GM12878 (cell line): ENCODE data around the gene DGKB. TPM values are rescaled to one million over a fixed set of nuclear protein-coding genes. Genes with fewer than 3 reads are reported as not detected.

Experiments
- ATAC-seq: fragments of 200-7000 bp; cut with Tn5 transposase; 3 replicates; pipeline ENCODE4 v1.9.1; 2020; ENCODE audit warnings: mild to moderate bottlenecking, moderate library complexity
- BruUV-seq: library from RNA; stranded (reverse); fragments of 400-500 nt; replicated peaks from 2 replicates; lab custom pipeline; 2021; lab: Mats Ljungman, UMichigan
- CTCF ChIA-PET: fragments of 300-600 bp; sonication (Branson Sonifier 250); formaldehyde crosslinking; extraction: SDS; loops from one replicate; lab custom pipeline; 2021; ENCODE audit warnings: inconsistent platforms; lab: Yijun Ruan, JAX
- POLR2A ChIA-PET: fragments of 350-600 bp; formaldehyde crosslinking; extraction: SDS; loops from one replicate; lab custom pipeline; 2021; ENCODE audit warnings: inconsistent platforms; lab: Charles Lee
- RAD21 ChIA-PET: fragments of 300-600 bp; sonication (Branson Sonifier 250); formaldehyde crosslinking; loops from one replicate; lab custom pipeline; 2023; ENCODE audit warnings: antibody characterized with exemption; ENCODE audit not compliant: unreplicated experiment; lab: Charles Lee
- SMC1A ChIA-PET: fragments of 300-600 bp; sonication (Branson Sonifier 250); formaldehyde crosslinking; loops from one replicate; lab custom pipeline; 2023; ENCODE audit not compliant: unreplicated experiment, uncharacterized antibody; lab: Charles Lee
- DNase-seq: peaks from one replicate; pipeline ENCODE4 v3.0.0-alpha.2; 2011; ENCODE audit warnings: low read depth, low spot score
- FAIRE-seq: peaks from 3 replicates; lab custom pipeline; 2011; peaks lifted over from hg19 to GRCh38; lab: Jason Lieb, UNC
- H2AFZ ChIP-seq: 2 replicates; pipeline ENCODE4 v1.6.0; 2011; ENCODE audit warnings: low read depth, low read length, control low read depth; ENCODE audit not compliant: control insufficient read depth
- H3K27ac ChIP-seq: 2 replicates; pipeline ENCODE4 v1.5.1; 2011; ENCODE audit warnings: control low read depth; ENCODE audit not compliant: control insufficient read depth, insufficient read depth
- H3K27me3 ChIP-seq, 2 experiments: replicated peaks in 1 of 2; 2 replicates each; pipeline versions ENCODE4 v1.6.0 to v1.6.1; 2011; ENCODE audit warnings: low read length in 1 of 2; ENCODE audit not compliant: control insufficient read depth in 2 of 2, insufficient read depth in 2 of 2
- H3K36me3 ChIP-seq, 2 experiments: 2 replicates each; pipeline ENCODE4 v1.5.1; 2011; ENCODE audit warnings: low read length in 1 of 2; ENCODE audit not compliant: control insufficient read depth in 2 of 2, insufficient read depth in 2 of 2
- H3K4me1 ChIP-seq: 2 replicates; pipeline ENCODE4 v1.6.1; 2011; ENCODE audit warnings: mild to moderate bottlenecking, low read length, moderate library complexity, mixed read lengths; ENCODE audit not compliant: control insufficient read depth, insufficient read depth
- H3K4me2 ChIP-seq: 2 replicates; pipeline ENCODE4 v1.6.0; 2011; ENCODE audit warnings: control low read depth; ENCODE audit not compliant: control insufficient read depth, insufficient read depth
- H3K4me3 ChIP-seq: fragments of 200-600 bp; sonication (generic); 2 replicates; pipeline ENCODE4 v1.5.1; 2016
- H3K79me2 ChIP-seq: 2 replicates; pipeline ENCODE4 v1.6.0; 2011; ENCODE audit warnings: low read length; ENCODE audit not compliant: control insufficient read depth, insufficient read depth
- H3K9ac ChIP-seq: 2 replicates; pipeline ENCODE4 v1.8.0; 2011; ENCODE audit warnings: low read length, control low read depth, mixed read lengths; ENCODE audit not compliant: control insufficient read depth, insufficient read depth
- H3K9me3 ChIP-seq: replicated peaks from 3 replicates; pipeline ENCODE4 v1.5.1; 2011; ENCODE audit warnings: mild to moderate bottlenecking, low read length; ENCODE audit not compliant: control insufficient read depth, insufficient read depth
- H4K20me1 ChIP-seq: 2 replicates; pipeline ENCODE4 v1.6.0; 2011; ENCODE audit not compliant: control insufficient read depth, insufficient read depth
- BACH1 ChIP-seq: fragments of 450-650 bp; IDR thresholded peaks from 2 replicates; pipeline ENCODE4 v1.6.1; 2017; ENCODE audit warnings: mild to moderate bottlenecking, borderline replicate concordance
- BRCA1 ChIP-seq: IDR thresholded peaks from 2 replicates; pipeline ENCODE4 v1.6.1; 2011; ENCODE audit warnings: low read depth, low read length, improper control_type of control experiment
- FOXK2 ChIP-seq: fragments of 450-650 bp; IDR thresholded peaks from 2 replicates; pipeline ENCODE4 v1.6.1; 2017; ENCODE audit warnings: mild to moderate bottlenecking, moderate library complexity
- HDGF ChIP-seq: fragments of 450-650 bp; IDR thresholded peaks from 2 replicates; pipeline ENCODE4 v1.6.1; 2016; ENCODE audit warnings: antibody characterized with exemption
- RCOR1 ChIP-seq: conservative IDR thresholded peaks from 2 replicates; pipeline ENCODE4 v1.6.1; 2012; ENCODE audit warnings: low read depth, low read length, improper control_type of control experiment
- SMC3 ChIP-seq: IDR thresholded peaks from 2 replicates; pipeline ENCODE4 v1.6.1; 2011; ENCODE audit warnings: low read length, improper control_type of control experiment, borderline replicate concordance
- SRF ChIP-seq, 2 experiments: IDR thresholded peaks; 2 replicates each; pipeline ENCODE4 v1.6.1; 2011; ENCODE audit warnings: low read depth in 2 of 2, low read length in 2 of 2, mild to moderate bottlenecking in 1 of 2, moderate library complexity in 1 of 2
- TCF7 ChIP-seq: IDR thresholded peaks from 2 replicates; pipeline ENCODE4 v1.6.1; 2014; ENCODE audit warnings: antibody characterized with exemption, borderline replicate concordance
- WGBS: methylation state at CpG from one replicate; pipeline ENCODE4 v1.1.6; 2016; ENCODE audit warnings: low lambda C conversion rate; ENCODE audit not compliant: insufficient replicate concordance, insufficient coverage; ENCODE audit errors: missing lambda C conversion rate; 5-methylcytosine and 5-hydroxymethylcytosine counted together
- in situ Hi-C: fragments of 300-500 bp; cut with MboI; formaldehyde crosslinking; loops from 9 replicates; pipeline ENCODE4 v1.14.3; 2018; ENCODE audit warnings: mixed read lengths
- intact Hi-C: fragments of 100-400 bp; cut with micrococcal nuclease; formaldehyde crosslinking; loops from one replicate; pipeline ENCODE4 v1.14.2; 2022; ENCODE audit not compliant: unreplicated experiment
- polyA plus RNA-seq, 11 experiments: library from polyadenylated mRNA; depleted of rRNA in 4 of 11; unstranded in 6 of 11; stranded (reverse) in 5 of 11; fragments of >200 nt; fragmentation: Nextera tagmentation in 4 of 11; fragmentation: Illumina TruSeq in 1 of 11; extraction: Ambion mirVana in 4 of 11; extraction: Trizol in 1 of 11; gene quantifications; 1 replicate in 1 of 11; 2 replicates in 10 of 11; pipeline versions ENCODE4 v1.2.1 to v1.2.3, GENCODE V29; 2011 to 2016; ENCODE audit warnings: inconsistent platforms in 2 of 11, missing spikeins in 2 of 11, low read depth in 1 of 11
- total RNA-seq, 4 experiments: library from RNA; depleted of rRNA in 3 of 4; stranded (reverse); fragments of >200 nt in 3 of 4; fragmentation: Illumina TruSeq in 1 of 4; extraction: Trizol in 1 of 4; gene quantifications; 2 replicates each; pipeline versions ENCODE4 v1.2.1 to v1.2.3, GENCODE V29; 2013 to 2021
- TF ChIP-seq, protein P1 (sequence below), 3 experiments: IDR thresholded peaks in 2 of 3; conservative IDR thresholded peaks in 1 of 3; 2 replicates each; pipeline ENCODE4 v1.5.1; 2011; ENCODE audit warnings: low read depth in 3 of 3, low read length in 3 of 3, mild to moderate bottlenecking in 3 of 3, control low read depth in 2 of 3, moderate library complexity in 2 of 3, inconsistent platforms in 1 of 3, mixed read lengths in 1 of 3; ENCODE audit not compliant: control insufficient read depth in 2 of 3, insufficient read depth in 1 of 3; ENCODE audit errors: extremely low read depth in 1 of 3
- TF ChIP-seq, protein P2 (sequence below): fragments of 450-650 bp; IDR thresholded peaks from 2 replicates; pipeline ENCODE4 v1.6.1; 2016; ENCODE audit warnings: mild to moderate bottlenecking, moderate library complexity, borderline replicate concordance
- TF ChIP-seq, protein P3 (sequence below): fragments of 450-650 bp; IDR thresholded peaks from 2 replicates; pipeline ENCODE4 v1.6.1; 2017; ENCODE audit warnings: mild to moderate bottlenecking, moderate library complexity

Gene DGKB
- total and polyA plus RNA-seq, 10 of the 15 experiments (the other 5 are each of a cell fraction or from before 2014, with no cell fraction given) = 0.02 to 0.10 (median 0.04) TPM; not detected in 6

DNA sequence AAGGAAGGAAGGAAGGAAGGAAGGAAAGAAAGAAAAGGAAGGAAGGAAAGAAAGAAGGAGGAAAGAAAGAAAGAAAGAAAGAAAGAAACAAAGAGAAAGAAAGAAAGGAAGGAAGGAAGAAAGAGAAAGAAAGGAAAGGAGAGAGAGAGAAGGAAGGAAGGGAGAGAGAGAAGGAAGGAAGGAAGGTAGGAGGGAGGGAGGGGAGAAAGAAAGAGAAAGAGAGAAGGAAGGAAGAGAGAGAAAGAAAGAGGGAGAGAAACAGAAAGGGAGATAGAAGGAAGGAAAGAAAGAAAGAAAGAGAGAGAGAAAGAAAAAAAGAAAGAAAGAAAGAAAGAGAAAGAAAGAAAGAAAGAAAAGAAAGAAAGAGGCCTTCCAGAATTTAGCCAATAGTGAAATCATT lies 204.9 kb downstream of the DGKB start (continued):
- TF ChIP-seq HDGF (no peak), FOXK2 (no peak), SRF (IDR thresholded peaks at IDR 0.05; ENCODE audit: low read depth in 2 of 2, low read length in 2 of 2) (no peak)
- TF ChIP-seq, all 136 proteins: peak for 0

DNA sequence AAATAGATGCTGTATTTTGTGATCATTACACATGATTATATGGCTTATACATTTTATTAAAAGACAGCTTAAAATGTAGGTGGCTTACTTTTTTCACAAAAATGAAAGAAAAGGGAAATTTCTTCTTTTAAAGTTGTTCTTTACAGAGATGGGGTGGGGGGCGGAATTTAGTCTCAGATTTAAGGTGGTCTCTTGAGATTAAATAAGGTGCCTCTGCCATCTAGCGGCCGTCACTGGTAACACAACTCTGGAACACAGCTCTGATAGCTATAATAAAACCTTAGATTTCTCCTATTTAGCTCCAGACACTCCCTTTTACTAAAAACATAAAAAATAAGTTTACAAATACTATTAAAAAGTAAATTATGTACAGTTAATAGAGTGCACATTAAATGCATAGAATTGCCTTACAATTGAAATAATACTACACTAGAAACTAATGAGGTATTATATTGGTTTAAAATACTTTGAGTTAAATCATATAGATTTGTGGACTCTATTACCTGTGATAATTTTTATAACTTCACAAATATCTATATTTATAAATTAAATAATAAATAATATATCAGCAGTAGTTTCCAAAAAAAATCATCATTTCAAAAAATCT lies 210.9 kb downstream of the DGKB start:
- H3K9me3 ChIP-seq = no peaks in the 10 kb centered on the region
- no peak overlapping the region for H3K9ac ChIP-seq
- no peaks in the 10 kb centered on the region for H3K4me1 ChIP-seq
- H2AFZ ChIP-seq = no peak overlapping the region
- FAIRE-seq (no peak), DNase-seq (no peak), ATAC-seq (peak; percentile 68)
- in situ Hi-C loops (loop anchor here (10.0 kb wide), 1 partner anchor 1407 kb away; no protein-coding TSS in a partner anchor), intact Hi-C loops (loop anchor here (2.0 to 10.0 kb wide), 4 partner anchors 207 to 1411 kb away; no protein-coding TSS in a partner anchor)
- BruUV-seq = no TSS peak
- no peak overlapping the region for H3K4me3 ChIP-seq
- H3K79me2 ChIP-seq = no peaks in the 10 kb centered on the region
- ChIA-PET RAD21 (interaction anchor here (0.5 to 2.3 kb wide), 19 partner anchors 8 to 1416 kb away, joined by 3 to 42 read pairs (median 4); no protein-coding TSS in a partner anchor), CTCF (interaction anchor here (0.5 to 4.5 kb wide), 63 partner anchors 8 to 1425 kb away, joined by 3 to 85 read pairs (median 4); no protein-coding TSS in a partner anchor), SMC1A (interaction anchor here (0.6 to 4.0 kb wide), 26 partner anchors 10 to 1465 kb away, joined by 3 to 42 read pairs (median 4); no protein-coding TSS in a partner anchor), POLR2A (interaction anchor here (0.6 kb wide), 1 partner anchor 119 kb away, joined by 3 read pairs; no protein-coding TSS in a partner anchor)
- no peaks in the 10 kb centered on the region for H4K20me1 ChIP-seq
- WGBS = 2% methylated on average over 3 of the region's 3 CpGs
- H3K27me3 ChIP-seq = no peaks in the 10 kb centered on the region
- no peak overlapping the region for H3K27ac ChIP-seq
- no peaks in the 10 kb centered on the region for H3K36me3 ChIP-seq
- H3K4me2 ChIP-seq = no peak overlapping the region
- TF ChIP-seq RCOR1 = no peak
- no peak for TF ChIP-seq BRCA1
- TF ChIP-seq, protein P1, sequence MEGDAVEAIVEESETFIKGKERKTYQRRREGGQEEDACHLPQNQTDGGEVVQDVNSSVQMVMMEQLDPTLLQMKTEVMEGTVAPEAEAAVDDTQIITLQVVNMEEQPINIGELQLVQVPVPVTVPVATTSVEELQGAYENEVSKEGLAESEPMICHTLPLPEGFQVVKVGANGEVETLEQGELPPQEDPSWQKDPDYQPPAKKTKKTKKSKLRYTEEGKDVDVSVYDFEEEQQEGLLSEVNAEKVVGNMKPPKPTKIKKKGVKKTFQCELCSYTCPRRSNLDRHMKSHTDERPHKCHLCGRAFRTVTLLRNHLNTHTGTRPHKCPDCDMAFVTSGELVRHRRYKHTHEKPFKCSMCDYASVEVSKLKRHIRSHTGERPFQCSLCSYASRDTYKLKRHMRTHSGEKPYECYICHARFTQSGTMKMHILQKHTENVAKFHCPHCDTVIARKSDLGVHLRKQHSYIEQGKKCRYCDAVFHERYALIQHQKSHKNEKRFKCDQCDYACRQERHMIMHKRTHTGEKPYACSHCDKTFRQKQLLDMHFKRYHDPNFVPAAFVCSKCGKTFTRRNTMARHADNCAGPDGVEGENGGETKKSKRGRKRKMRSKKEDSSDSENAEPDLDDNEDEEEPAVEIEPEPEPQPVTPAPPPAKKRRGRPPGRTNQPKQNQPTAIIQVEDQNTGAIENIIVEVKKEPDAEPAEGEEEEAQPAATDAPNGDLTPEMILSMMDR (IDR thresholded peaks at IDR 0.05 in 2 of 3, conservative IDR thresholded peaks at IDR 0.05 in 1 of 3; ENCODE audit: control insufficient read depth in 2 of 3, extremely low read depth in 1 of 3, insufficient read depth in 1 of 3, low read depth in 3 of 3, low read length in 3 of 3) = peak; percentile 73 to 76 (median 75)
- TF ChIP-seq SMC3 = peak; percentile 55; the same call in 1 of the 2 replicates
- TF ChIP-seq, protein P2, sequence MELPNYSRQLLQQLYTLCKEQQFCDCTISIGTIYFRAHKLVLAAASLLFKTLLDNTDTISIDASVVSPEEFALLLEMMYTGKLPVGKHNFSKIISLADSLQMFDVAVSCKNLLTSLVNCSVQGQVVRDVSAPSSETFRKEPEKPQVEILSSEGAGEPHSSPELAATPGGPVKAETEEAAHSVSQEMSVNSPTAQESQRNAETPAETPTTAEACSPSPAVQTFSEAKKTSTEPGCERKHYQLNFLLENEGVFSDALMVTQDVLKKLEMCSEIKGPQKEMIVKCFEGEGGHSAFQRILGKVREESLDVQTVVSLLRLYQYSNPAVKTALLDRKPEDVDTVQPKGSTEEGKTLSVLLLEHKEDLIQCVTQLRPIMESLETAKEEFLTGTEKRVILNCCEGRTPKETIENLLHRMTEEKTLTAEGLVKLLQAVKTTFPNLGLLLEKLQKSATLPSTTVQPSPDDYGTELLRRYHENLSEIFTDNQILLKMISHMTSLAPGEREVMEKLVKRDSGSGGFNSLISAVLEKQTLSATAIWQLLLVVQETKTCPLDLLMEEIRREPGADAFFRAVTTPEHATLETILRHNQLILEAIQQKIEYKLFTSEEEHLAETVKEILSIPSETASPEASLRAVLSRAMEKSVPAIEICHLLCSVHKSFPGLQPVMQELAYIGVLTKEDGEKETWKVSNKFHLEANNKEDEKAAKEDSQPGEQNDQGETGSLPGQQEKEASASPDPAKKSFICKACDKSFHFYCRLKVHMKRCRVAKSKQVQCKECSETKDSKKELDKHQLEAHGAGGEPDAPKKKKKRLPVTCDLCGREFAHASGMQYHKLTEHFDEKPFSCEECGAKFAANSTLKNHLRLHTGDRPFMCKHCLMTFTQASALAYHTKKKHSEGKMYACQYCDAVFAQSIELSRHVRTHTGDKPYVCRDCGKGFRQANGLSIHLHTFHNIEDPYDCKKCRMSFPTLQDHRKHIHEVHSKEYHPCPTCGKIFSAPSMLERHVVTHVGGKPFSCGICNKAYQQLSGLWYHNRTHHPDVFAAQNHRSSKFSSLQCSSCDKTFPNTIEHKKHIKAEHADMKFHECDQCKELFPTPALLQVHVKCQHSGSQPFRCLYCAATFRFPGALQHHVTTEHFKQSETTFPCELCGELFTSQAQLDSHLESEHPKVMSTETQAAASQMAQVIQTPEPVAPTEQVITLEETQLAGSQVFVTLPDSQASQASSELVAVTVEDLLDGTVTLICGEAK = no peak
- no peak for TF ChIP-seq BACH1
- TF ChIP-seq TCF7 = no peak
- TF ChIP-seq, protein P3, sequence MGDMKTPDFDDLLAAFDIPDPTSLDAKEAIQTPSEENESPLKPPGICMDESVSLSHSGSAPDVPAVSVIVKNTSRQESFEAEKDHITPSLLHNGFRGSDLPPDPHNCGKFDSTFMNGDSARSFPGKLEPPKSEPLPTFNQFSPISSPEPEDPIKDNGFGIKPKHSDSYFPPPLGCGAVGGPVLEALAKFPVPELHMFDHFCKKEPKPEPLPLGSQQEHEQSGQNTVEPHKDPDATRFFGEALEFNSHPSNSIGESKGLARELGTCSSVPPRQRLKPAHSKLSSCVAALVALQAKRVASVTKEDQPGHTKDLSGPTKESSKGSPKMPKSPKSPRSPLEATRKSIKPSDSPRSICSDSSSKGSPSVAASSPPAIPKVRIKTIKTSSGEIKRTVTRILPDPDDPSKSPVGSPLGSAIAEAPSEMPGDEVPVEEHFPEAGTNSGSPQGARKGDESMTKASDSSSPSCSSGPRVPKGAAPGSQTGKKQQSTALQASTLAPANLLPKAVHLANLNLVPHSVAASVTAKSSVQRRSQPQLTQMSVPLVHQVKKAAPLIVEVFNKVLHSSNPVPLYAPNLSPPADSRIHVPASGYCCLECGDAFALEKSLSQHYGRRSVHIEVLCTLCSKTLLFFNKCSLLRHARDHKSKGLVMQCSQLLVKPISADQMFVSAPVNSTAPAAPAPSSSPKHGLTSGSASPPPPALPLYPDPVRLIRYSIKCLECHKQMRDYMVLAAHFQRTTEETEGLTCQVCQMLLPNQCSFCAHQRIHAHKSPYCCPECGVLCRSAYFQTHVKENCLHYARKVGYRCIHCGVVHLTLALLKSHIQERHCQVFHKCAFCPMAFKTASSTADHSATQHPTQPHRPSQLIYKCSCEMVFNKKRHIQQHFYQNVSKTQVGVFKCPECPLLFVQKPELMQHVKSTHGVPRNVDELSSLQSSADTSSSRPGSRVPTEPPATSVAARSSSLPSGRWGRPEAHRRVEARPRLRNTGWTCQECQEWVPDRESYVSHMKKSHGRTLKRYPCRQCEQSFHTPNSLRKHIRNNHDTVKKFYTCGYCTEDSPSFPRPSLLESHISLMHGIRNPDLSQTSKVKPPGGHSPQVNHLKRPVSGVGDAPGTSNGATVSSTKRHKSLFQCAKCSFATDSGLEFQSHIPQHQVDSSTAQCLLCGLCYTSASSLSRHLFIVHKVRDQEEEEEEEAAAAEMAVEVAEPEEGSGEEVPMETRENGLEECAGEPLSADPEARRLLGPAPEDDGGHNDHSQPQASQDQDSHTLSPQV = no peak
